HepG2 (cell line): ENCODE results near the gene CARS2. TPM values are rescaled to one million over a fixed set of nuclear protein-coding genes. Genes with fewer than 3 reads are reported as not detected.
A peak's percentile ranks its signal among the peaks of the same experiment; 100 is the strongest.

ENCODE experiments used
- CC2D1A ChIP-seq: sonication (generic); formaldehyde crosslinking; IDR thresholded peaks from 2 replicates; pipeline ENCODE4 v1.8.1; 2023; ENCODE audit warnings: mild to moderate bottlenecking, missing genetic modification reagents
- EP300 ChIP-seq, 3 experiments: sonication (generic) in 1 of 3; formaldehyde crosslinking in 1 of 3; IDR thresholded peaks; 2 replicates each; pipeline versions ENCODE4 v1.5.1 to v1.6.1; 2011 to 2020; ENCODE audit warnings: low read depth in 2 of 3, low read length in 2 of 3, borderline replicate concordance in 1 of 3, improper control_type of control experiment in 1 of 3, mild to moderate bottlenecking in 1 of 3, missing genetic modification reagents in 1 of 3, moderate library complexity in 1 of 3
- THAP11 ChIP-seq: IDR thresholded peaks from 2 replicates; pipeline ENCODE4 v1.6.1; 2016; ENCODE audit warnings: missing biosample characterization, missing genetic modification reagents
- ZMYM2 ChIP-seq: sonication (generic); formaldehyde crosslinking; IDR thresholded peaks from 2 replicates; pipeline ENCODE4 v1.8.0; 2022; ENCODE audit warnings: mild to moderate bottlenecking, missing genetic modification reagents
- ZNF460 ChIP-seq: sonication (generic); formaldehyde crosslinking; IDR thresholded peaks from 2 replicates; pipeline ENCODE4 v1.5.1; 2020; ENCODE audit warnings: missing genetic modification reagents, mild to moderate bottlenecking, borderline replicate concordance
- ZNF703 ChIP-seq: sonication (generic); formaldehyde crosslinking; IDR thresholded peaks from 2 replicates; pipeline ENCODE4 v1.5.1; 2020; ENCODE audit warnings: missing genetic modification reagents, mild to moderate bottlenecking, moderate library complexity, borderline replicate concordance
- polyA plus RNA-seq, 8 experiments: library from polyadenylated mRNA; depleted of rRNA in 3 of 8; stranded (reverse) in 7 of 8; unstranded in 1 of 8; fragments of >200 nt; fragmentation: Illumina TruSeq in 4 of 8; extraction: Trizol in 4 of 8; gene quantifications; 2 replicates each; pipeline versions ENCODE4 v1.2.1 to v1.2.3, GENCODE V29; 2011 to 2016; ENCODE audit warnings: low read depth in 4 of 8, missing spikeins in 1 of 8, mixed read lengths in 1 of 8; ENCODE audit not compliant: insufficient read depth in 1 of 8
- total RNA-seq, 5 experiments: library from RNA; depleted of rRNA; stranded (reverse); fragments of >200 nt; fragmentation: Illumina TruSeq; extraction: Trizol; gene quantifications; 2 replicates each; pipeline ENCODE4 v1.2.3, GENCODE V29; 2016; ENCODE audit warnings: low read depth in 1 of 5
- TF ChIP-seq, protein P1 (sequence below): sonication (generic); formaldehyde crosslinking; IDR thresholded peaks from 2 replicates; pipeline ENCODE4 v1.4.0; 2020; ENCODE audit warnings: low read depth, missing genetic modification reagents
- TF ChIP-seq, protein P2 (sequence below): sonication (generic); formaldehyde crosslinking; IDR thresholded peaks from 2 replicates; pipeline ENCODE4 v1.8.1; 2023; ENCODE audit warnings: mild to moderate bottlenecking, inconsistent platforms, moderate library complexity, missing genetic modification reagents, borderline replicate concordance
- TF ChIP-seq, protein P3 (sequence below): sonication (generic); formaldehyde crosslinking; IDR thresholded peaks from 2 replicates; pipeline ENCODE4 v1.5.1; 2020; ENCODE audit warnings: mild to moderate bottlenecking, missing genetic modification reagents, moderate library complexity

The CARS2 gene
- total and polyA plus RNA-seq, 2 of the 13 experiments (the other 11 are each of a cell fraction or from before 2014, with no cell fraction given): 41.1 to 59.3 TPM

DNA sequence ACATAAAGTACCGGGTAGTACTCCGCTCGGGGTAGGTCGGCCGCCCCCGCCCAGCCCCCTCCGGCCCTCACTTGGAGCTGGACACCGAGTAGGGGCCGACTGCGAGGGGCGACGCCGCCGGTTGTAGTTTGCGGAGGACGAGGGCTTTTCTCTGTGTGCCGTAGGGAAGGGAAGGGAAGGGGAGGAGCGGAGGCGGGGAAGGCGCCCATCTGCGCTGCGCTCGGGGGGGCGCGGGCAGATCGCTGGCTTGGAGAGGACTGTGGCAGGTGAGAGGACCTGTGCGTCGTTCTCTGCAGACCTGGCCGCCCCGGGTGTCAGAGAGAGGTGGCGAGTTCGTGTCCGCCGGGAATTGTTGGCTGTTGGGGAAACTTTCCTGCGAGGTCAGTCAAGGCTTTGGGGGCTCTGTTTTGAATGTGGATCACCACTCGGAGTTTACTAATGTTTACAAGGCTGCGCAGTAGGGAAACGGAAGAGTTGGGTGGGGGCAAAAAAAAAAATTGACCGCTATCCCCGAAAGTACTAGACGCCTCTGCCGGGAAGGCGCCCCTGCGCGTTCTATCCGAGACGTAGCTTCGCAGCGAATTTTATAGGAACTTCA is 9.0 kb upstream of the CARS2 start (continued):
- TF ChIP-seq, protein P1, sequence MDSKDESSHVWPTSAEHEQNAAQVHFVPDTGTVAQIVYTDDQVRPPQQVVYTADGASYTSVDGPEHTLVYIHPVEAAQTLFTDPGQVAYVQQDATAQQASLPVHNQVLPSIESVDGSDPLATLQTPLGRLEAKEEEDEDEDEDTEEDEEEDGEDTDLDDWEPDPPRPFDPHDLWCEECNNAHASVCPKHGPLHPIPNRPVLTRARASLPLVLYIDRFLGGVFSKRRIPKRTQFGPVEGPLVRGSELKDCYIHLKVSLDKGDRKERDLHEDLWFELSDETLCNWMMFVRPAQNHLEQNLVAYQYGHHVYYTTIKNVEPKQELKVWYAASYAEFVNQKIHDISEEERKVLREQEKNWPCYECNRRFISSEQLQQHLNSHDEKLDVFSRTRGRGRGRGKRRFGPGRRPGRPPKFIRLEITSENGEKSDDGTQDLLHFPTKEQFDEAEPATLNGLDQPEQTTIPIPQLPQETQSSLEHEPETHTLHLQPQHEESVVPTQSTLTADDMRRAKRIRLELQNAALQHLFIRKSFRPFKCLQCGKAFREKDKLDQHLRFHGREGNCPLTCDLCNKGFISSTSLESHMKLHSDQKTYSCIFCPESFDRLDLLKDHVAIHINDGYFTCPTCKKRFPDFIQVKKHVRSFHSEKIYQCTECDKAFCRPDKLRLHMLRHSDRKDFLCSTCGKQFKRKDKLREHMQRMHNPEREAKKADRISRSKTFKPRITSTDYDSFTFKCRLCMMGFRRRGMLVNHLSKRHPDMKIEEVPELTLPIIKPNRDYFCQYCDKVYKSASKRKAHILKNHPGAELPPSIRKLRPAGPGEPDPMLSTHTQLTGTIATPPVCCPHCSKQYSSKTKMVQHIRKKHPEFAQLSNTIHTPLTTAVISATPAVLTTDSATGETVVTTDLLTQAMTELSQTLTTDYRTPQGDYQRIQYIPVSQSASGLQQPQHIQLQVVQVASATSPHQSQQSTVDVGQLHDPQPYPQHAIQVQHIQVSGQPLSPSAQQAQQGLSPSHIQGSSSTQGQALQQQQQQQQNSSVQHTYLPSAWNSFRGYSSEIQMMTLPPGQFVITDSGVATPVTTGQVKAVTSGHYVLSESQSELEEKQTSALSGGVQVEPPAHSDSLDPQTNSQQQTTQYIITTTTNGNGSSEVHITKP (CRISPR knock-in tag): peak; percentile 20
- TF ChIP-seq ZMYM2 (CRISPR knock-in tag): no peak
- TF ChIP-seq, protein P2, sequence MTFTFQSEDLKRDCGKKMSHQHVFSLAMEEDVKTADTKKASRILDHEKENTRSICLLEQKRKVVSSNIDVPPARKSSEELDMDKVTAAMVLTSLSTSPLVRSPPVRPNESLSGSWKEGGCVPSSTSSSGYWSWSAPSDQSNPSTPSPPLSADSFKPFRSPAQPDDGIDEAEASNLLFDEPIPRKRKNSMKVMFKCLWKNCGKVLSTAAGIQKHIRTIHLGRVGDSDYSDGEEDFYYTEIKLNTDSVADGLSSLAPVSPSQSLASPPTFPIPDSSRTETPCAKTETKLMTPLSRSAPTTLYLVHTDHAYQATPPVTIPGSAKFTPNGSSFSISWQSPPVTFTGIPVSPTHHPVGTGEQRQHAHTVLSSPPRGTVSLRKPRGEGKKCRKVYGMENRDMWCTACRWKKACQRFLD (CRISPR knock-in tag): no peak
- TF ChIP-seq ZNF703 (CRISPR knock-in tag): no peak
- TF ChIP-seq, protein P3, sequence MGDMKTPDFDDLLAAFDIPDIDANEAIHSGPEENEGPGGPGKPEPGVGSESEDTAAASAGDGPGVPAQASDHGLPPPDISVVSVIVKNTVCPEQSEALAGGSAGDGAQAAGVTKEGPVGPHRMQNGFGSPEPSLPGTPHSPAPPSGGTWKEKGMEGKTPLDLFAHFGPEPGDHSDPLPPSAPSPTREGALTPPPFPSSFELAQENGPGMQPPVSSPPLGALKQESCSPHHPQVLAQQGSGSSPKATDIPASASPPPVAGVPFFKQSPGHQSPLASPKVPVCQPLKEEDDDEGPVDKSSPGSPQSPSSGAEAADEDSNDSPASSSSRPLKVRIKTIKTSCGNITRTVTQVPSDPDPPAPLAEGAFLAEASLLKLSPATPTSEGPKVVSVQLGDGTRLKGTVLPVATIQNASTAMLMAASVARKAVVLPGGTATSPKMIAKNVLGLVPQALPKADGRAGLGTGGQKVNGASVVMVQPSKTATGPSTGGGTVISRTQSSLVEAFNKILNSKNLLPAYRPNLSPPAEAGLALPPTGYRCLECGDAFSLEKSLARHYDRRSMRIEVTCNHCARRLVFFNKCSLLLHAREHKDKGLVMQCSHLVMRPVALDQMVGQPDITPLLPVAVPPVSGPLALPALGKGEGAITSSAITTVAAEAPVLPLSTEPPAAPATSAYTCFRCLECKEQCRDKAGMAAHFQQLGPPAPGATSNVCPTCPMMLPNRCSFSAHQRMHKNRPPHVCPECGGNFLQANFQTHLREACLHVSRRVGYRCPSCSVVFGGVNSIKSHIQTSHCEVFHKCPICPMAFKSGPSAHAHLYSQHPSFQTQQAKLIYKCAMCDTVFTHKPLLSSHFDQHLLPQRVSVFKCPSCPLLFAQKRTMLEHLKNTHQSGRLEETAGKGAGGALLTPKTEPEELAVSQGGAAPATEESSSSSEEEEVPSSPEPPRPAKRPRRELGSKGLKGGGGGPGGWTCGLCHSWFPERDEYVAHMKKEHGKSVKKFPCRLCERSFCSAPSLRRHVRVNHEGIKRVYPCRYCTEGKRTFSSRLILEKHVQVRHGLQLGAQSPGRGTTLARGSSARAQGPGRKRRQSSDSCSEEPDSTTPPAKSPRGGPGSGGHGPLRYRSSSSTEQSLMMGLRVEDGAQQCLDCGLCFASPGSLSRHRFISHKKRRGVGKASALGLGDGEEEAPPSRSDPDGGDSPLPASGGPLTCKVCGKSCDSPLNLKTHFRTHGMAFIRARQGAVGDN (CRISPR knock-in tag): no peak; the same call in 1 of the 2 replicates
- TF ChIP-seq CC2D1A (CRISPR knock-in tag): no peak
- no peak for TF ChIP-seq EP300 (IDR thresholded peaks at IDR 0.05; ENCODE audit: low read depth in 2 of 2, low read length in 2 of 2)
- no peak for TF ChIP-seq EP300 (CRISPR knock-in tag; IDR thresholded peaks at IDR 0.05; ENCODE audit: borderline replicate concordance)
- no peak for TF ChIP-seq ZNF460 (CRISPR knock-in tag)
- TF ChIP-seq THAP11 (CRISPR knock-in tag): no peak; the same call in 1 of the 2 replicates
